ENCODE results near the gene PPTC7.

DNA sequence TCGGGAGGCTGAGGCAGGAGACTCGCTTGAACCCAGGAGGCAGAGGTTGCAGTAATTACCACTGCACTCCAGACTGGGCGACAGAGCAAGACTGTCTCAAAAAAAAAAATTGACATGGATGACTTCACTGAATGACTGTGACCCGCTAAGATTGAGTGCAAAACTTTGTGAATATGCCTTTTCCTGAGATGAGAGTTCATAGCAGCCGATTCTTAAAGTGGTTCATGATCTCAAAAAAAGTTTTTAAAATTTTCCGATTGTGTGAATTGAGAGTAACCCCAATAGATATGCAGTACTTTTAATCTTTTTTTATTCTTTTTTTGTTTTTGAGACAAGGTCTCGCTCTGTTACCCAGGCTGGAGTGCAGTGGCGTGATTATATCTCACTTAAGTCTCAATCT, 32.1 kb upstream of the PPTC7 start:
- no peak for TF ChIP-seq MAX (IDR thresholded peaks at IDR 0.05)
- no peak for TF ChIP-seq ZBTB7A (IDR thresholded peaks at IDR 0.05; ENCODE audit: low read depth)
- no peak for TF ChIP-seq TAF1 (IDR thresholded peaks at IDR 0.05; ENCODE audit: low read depth)
- TF ChIP-seq EGR1 (IDR thresholded peaks at IDR 0.05), result no peak
- no peak for TF ChIP-seq FOXM1 (IDR thresholded peaks at IDR 0.05; ENCODE audit: borderline replicate concordance, low read depth)
- no peak for TF ChIP-seq NFIC (IDR thresholded peaks at IDR 0.05)
- TF ChIP-seq, protein P1, sequence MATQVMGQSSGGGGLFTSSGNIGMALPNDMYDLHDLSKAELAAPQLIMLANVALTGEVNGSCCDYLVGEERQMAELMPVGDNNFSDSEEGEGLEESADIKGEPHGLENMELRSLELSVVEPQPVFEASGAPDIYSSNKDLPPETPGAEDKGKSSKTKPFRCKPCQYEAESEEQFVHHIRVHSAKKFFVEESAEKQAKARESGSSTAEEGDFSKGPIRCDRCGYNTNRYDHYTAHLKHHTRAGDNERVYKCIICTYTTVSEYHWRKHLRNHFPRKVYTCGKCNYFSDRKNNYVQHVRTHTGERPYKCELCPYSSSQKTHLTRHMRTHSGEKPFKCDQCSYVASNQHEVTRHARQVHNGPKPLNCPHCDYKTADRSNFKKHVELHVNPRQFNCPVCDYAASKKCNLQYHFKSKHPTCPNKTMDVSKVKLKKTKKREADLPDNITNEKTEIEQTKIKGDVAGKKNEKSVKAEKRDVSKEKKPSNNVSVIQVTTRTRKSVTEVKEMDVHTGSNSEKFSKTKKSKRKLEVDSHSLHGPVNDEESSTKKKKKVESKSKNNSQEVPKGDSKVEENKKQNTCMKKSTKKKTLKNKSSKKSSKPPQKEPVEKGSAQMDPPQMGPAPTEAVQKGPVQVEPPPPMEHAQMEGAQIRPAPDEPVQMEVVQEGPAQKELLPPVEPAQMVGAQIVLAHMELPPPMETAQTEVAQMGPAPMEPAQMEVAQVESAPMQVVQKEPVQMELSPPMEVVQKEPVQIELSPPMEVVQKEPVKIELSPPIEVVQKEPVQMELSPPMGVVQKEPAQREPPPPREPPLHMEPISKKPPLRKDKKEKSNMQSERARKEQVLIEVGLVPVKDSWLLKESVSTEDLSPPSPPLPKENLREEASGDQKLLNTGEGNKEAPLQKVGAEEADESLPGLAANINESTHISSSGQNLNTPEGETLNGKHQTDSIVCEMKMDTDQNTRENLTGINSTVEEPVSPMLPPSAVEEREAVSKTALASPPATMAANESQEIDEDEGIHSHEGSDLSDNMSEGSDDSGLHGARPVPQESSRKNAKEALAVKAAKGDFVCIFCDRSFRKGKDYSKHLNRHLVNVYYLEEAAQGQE (IDR thresholded peaks at IDR 0.05; ENCODE audit: low read depth), result no peak
- TF ChIP-seq RAD21 (IDR thresholded peaks at IDR 0.05; ENCODE audit: low read depth), result no peak
- no peak for TF ChIP-seq CEBPB (IDR thresholded peaks at IDR 0.05)
- no peak for TF ChIP-seq CREB1 (IDR thresholded peaks at IDR 0.05; ENCODE audit: low read depth)
- TF ChIP-seq YY1 (IDR thresholded peaks at IDR 0.05; ENCODE audit: low read depth), result no peak
- TF ChIP-seq EP300 (IDR thresholded peaks at IDR 0.05; ENCODE audit: borderline replicate concordance), result no peak

Data from Ishikawa (cell line).